ENCODE measurements around the gene SMYD5. TPM values are rescaled to one million over a fixed set of nuclear protein-coding genes. Genes with fewer than 3 reads are reported as not detected.

The SMYD5 gene
- total and polyA plus RNA-seq, 2 donors (not counting 1 experiment from before 2014, with no cell fraction given), result 31.9 to 41.0 TPM

DNA sequence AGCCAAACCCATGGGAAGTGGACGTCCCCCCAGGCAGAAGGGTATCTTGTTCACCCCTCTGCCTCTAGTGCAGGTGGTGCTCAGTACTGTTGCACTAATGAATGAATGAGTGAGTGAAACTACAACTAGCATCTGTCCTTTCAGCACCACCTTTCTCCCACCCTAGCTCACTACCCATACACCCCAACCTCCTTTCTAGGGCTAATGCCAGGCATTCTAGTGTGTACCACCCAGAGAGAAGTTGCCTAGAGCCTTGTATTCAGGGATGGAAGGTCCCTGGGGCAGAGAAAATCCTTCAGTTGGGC, 42.5 kb downstream of the SMYD5 start:
- Mint-ChIP-seq H3K27ac (peak overlapping the region; percentile 44), H3K27me3 (no peaks in the 10 kb centered on the region), H3K4me1 (no peaks in the 10 kb centered on the region), H3K9me3 (ENCODE audit: insufficient read depth) (no peaks in the 10 kb centered on the region), H3K4me3 (no peak overlapping the region)
- Histone ChIP-seq H3K79me2 (ENCODE audit: control insufficient read depth, insufficient read depth, low read length) (no peaks in the 10 kb centered on the region), H2AFZ (ENCODE audit: insufficient read depth, low read depth, low read length, poor library complexity, severe bottlenecking) (no peak overlapping the region), H3K27me3 (replicated peaks in 1 of 4; ENCODE audit: control extremely low read depth in 1 of 4, control insufficient read depth in 3 of 4, insufficient read depth in 4 of 4, low read length in 3 of 4) (no peaks in the 10 kb centered on the region), H3K4me3 (ENCODE audit: control extremely low read depth in 1 of 5, extremely low read depth in 1 of 5, insufficient read depth in 1 of 5, low read depth in 2 of 5, low read length in 4 of 5) (no peak overlapping the region), H3K4me2 (replicated peaks; ENCODE audit: low read depth, low read length, poor library complexity, severe bottlenecking) (no peak overlapping the region), H3K36me3 (replicated peaks in 1 of 2; ENCODE audit: control extremely low read depth in 1 of 2, control insufficient read depth in 1 of 2, extremely low read depth in 1 of 2, insufficient read depth in 2 of 2, low read length in 1 of 2) (peaks cover 0 to 44% of the 10 kb centered on the region in 2 experiments), H3K9me3 (ENCODE audit: control extremely low read depth in 1 of 3, control insufficient read depth in 2 of 3, insufficient read depth in 1 of 3, low read length in 2 of 3) (no peaks in the 10 kb centered on the region), H3K27ac (ENCODE audit: low read length in 2 of 2) (no peak overlapping the region), H3K9ac (ENCODE audit: low read length) (no peak overlapping the region), H4K20me1 (ENCODE audit: control insufficient read depth, insufficient read depth, low read length, poor library complexity, severe bottlenecking) (peaks cover 4% of the 10 kb centered on the region), H3K4me1 (ENCODE audit: control insufficient read depth in 2 of 2, insufficient read depth in 2 of 2, low read length in 2 of 2) (no peaks in the 10 kb centered on the region)
- no peak for ATAC-seq (ENCODE audit: low read depth)
- TF ChIP-seq, protein P1, sequence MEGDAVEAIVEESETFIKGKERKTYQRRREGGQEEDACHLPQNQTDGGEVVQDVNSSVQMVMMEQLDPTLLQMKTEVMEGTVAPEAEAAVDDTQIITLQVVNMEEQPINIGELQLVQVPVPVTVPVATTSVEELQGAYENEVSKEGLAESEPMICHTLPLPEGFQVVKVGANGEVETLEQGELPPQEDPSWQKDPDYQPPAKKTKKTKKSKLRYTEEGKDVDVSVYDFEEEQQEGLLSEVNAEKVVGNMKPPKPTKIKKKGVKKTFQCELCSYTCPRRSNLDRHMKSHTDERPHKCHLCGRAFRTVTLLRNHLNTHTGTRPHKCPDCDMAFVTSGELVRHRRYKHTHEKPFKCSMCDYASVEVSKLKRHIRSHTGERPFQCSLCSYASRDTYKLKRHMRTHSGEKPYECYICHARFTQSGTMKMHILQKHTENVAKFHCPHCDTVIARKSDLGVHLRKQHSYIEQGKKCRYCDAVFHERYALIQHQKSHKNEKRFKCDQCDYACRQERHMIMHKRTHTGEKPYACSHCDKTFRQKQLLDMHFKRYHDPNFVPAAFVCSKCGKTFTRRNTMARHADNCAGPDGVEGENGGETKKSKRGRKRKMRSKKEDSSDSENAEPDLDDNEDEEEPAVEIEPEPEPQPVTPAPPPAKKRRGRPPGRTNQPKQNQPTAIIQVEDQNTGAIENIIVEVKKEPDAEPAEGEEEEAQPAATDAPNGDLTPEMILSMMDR (IDR thresholded peaks at IDR 0.05), result no peak
- TF ChIP-seq EZH2 (IDR thresholded peaks at IDR 0.05; ENCODE audit: borderline replicate concordance, insufficient read depth, low read depth, low read length, poor library complexity, severe bottlenecking), result no peak
- POLR2A ChIA-PET, result no interaction called here
- no CpG with 5 or more reads among the region's 1 CpG for WGBS (ENCODE audit: insufficient coverage)
- intact Hi-C loops (cut with micrococcal nuclease), result no loop called here
- CTCF ChIA-PET, result interaction anchor here (1.5 kb wide), 1 partner anchor 32 kb away, joined by 3 read pairs; no protein-coding TSS in a partner anchor
- no peak for DNase-seq

DNA sequence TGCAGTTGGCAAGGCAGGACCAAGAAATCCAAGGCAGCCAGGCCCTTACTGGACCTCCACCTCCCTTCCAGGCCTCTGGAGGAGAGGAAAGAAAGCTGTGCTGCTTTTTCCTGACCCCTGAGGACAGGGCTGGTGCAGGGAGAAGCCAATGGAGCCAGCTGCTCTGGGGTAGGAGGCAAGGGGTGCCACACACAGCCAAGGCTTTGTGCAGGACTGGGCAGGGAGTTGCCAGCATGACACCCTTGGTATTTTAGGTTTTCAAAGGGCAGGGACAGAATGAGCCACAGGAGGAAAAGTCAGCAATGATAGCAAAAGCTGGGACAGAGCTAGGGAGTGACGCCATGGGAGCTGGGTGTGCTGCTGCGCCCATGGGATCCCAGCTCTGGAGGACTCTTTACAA, 43.0 kb downstream of the SMYD5 start:
- Mint-ChIP-seq H3K27me3 (no peaks in the 10 kb centered on the region), H3K4me3 (no peak overlapping the region), H3K27ac (no peak overlapping the region), H3K4me1 (no peaks in the 10 kb centered on the region), H3K9me3 (ENCODE audit: insufficient read depth) (no peaks in the 10 kb centered on the region)
- ChIA-PET CTCF (interaction anchor here (1.5 kb wide), 1 partner anchor 31 kb away, joined by 3 read pairs; no protein-coding TSS in a partner anchor), POLR2A (no interaction called here)
- Histone ChIP-seq H3K27me3 (replicated peaks in 1 of 4; ENCODE audit: control extremely low read depth in 1 of 4, control insufficient read depth in 3 of 4, insufficient read depth in 4 of 4, low read length in 3 of 4) (no peaks in the 10 kb centered on the region), H3K9ac (ENCODE audit: low read length) (no peak overlapping the region), H3K27ac (ENCODE audit: low read length in 2 of 2) (no peak overlapping the region), H3K36me3 (replicated peaks in 1 of 2; ENCODE audit: control extremely low read depth in 1 of 2, control insufficient read depth in 1 of 2, extremely low read depth in 1 of 2, insufficient read depth in 2 of 2, low read length in 1 of 2) (peaks cover 0 to 44% of the 10 kb centered on the region in 2 experiments), H3K9me3 (ENCODE audit: control extremely low read depth in 1 of 3, control insufficient read depth in 2 of 3, insufficient read depth in 1 of 3, low read length in 2 of 3) (no peaks in the 10 kb centered on the region), H3K4me2 (replicated peaks; ENCODE audit: low read depth, low read length, poor library complexity, severe bottlenecking) (no peak overlapping the region), H3K4me1 (ENCODE audit: control insufficient read depth in 2 of 2, insufficient read depth in 2 of 2, low read length in 2 of 2) (no peaks in the 10 kb centered on the region), H2AFZ (ENCODE audit: insufficient read depth, low read depth, low read length, poor library complexity, severe bottlenecking) (no peak overlapping the region), H3K4me3 (ENCODE audit: control extremely low read depth in 1 of 5, extremely low read depth in 1 of 5, insufficient read depth in 1 of 5, low read depth in 2 of 5, low read length in 4 of 5) (no peak overlapping the region), H4K20me1 (ENCODE audit: control insufficient read depth, insufficient read depth, low read length, poor library complexity, severe bottlenecking) (peaks cover 4% of the 10 kb centered on the region), H3K79me2 (ENCODE audit: control insufficient read depth, insufficient read depth, low read length) (no peaks in the 10 kb centered on the region)
- DNase-seq (no peak), ATAC-seq (ENCODE audit: low read depth) (no peak)
- 100% methylated on average over 2 of the region's 2 CpGs for WGBS (ENCODE audit: insufficient coverage)
- TF ChIP-seq EZH2 (IDR thresholded peaks at IDR 0.05; ENCODE audit: borderline replicate concordance, insufficient read depth, low read depth, low read length, poor library complexity, severe bottlenecking), result no peak
- TF ChIP-seq, protein P1 (IDR thresholded peaks at IDR 0.05), result no peak
- intact Hi-C loops (cut with micrococcal nuclease), result no loop called here

Measured in B cell (primary cell).